ENCODE measurements around the gene MX1. TPM values are rescaled to one million over a fixed set of nuclear protein-coding genes. Genes with fewer than 3 reads are reported as not detected.

The MX1 gene
- polyA plus RNA-seq, 1 donor from 2014 or later: 0.07 TPM

GRCh38 chr21:41499920-41500319, 73.9 kb downstream of the MX1 start:
- Histone ChIP-seq H3F3A (ENCODE audit: insufficient read depth, low read length, poor library complexity, severe bottlenecking) (no peaks in the 10 kb centered on the region), H3K27ac (ENCODE audit: low read length) (no peak overlapping the region), H3K4me3 (ENCODE audit: low read length) (no peak overlapping the region), H4K20me1 (ENCODE audit: insufficient read depth) (no peaks in the 10 kb centered on the region), H2AFZ (ENCODE audit: low read depth, low read length) (no peak overlapping the region), H3K9me3 (ENCODE audit: low read length) (no peaks in the 10 kb centered on the region), H3K9ac (ENCODE audit: low read length) (no peak overlapping the region), H3K36me3 (ENCODE audit: insufficient read depth, low read length) (no peaks in the 10 kb centered on the region), H3K79me2 (replicated peaks; ENCODE audit: insufficient read depth, low read length) (no peaks in the 10 kb centered on the region), H3K4me2 (ENCODE audit: low read length) (no peak overlapping the region), H3K27me3 (ENCODE audit: insufficient read depth, low read depth, low read length) (peaks cover 9% of the 10 kb centered on the region), H3K9me2 (ENCODE audit: insufficient read depth, low read length) (no peaks in the 10 kb centered on the region)
- no peak for TF ChIP-seq POLR2AphosphoS5 (IDR thresholded peaks at IDR 0.05)
- TF ChIP-seq CTCF (IDR thresholded peaks at IDR 0.05; ENCODE audit: poor library complexity, severe bottlenecking): no peak
- TF ChIP-seq EZH2 (IDR thresholded peaks at IDR 0.05; ENCODE audit: borderline replicate concordance, insufficient read depth, low read length, poor library complexity, severe bottlenecking): no peak
- TF ChIP-seq REST (IDR thresholded peaks at IDR 0.05; ENCODE audit: borderline replicate concordance): no peak
- TF ChIP-seq RAD21 (conservative IDR thresholded peaks at IDR 0.05): no peak
- TF ChIP-seq SMC3 (conservative IDR thresholded peaks at IDR 0.05; ENCODE audit: poor library complexity): no peak
- TF ChIP-seq EP300 (conservative IDR thresholded peaks at IDR 0.05; ENCODE audit: poor library complexity, severe bottlenecking): no peak
- no peak for TF ChIP-seq MXI1 (conservative IDR thresholded peaks at IDR 0.05; ENCODE audit: poor library complexity, severe bottlenecking)
- no peak for TF ChIP-seq TAF1 (IDR thresholded peaks at IDR 0.05; ENCODE audit: low read depth)

- Histone ChIP-seq H3F3A (ENCODE audit: insufficient read depth, low read length, poor library complexity, severe bottlenecking) (no peaks in the 10 kb centered on the region), H3K36me3 (ENCODE audit: insufficient read depth, low read length) (no peaks in the 10 kb centered on the region), H3K27ac (ENCODE audit: low read length) (no peak overlapping the region), H3K9me2 (ENCODE audit: insufficient read depth, low read length) (no peaks in the 10 kb centered on the region), H3K79me2 (replicated peaks; ENCODE audit: insufficient read depth, low read length) (no peaks in the 10 kb centered on the region), H2AFZ (ENCODE audit: low read depth, low read length) (no peak overlapping the region), H3K4me2 (ENCODE audit: low read length) (no peak overlapping the region), H4K20me1 (ENCODE audit: insufficient read depth) (no peaks in the 10 kb centered on the region), H3K4me3 (ENCODE audit: low read length) (no peak overlapping the region), H3K9ac (ENCODE audit: low read length) (no peak overlapping the region), H3K9me3 (ENCODE audit: low read length) (no peaks in the 10 kb centered on the region), H3K27me3 (ENCODE audit: insufficient read depth, low read depth, low read length) (peaks cover 13% of the 10 kb centered on the region)
- no peak for TF ChIP-seq RAD21 (conservative IDR thresholded peaks at IDR 0.05)
- no peak for TF ChIP-seq MXI1 (conservative IDR thresholded peaks at IDR 0.05; ENCODE audit: poor library complexity, severe bottlenecking)
- TF ChIP-seq POLR2AphosphoS5 (IDR thresholded peaks at IDR 0.05): no peak
- no peak for TF ChIP-seq EP300 (conservative IDR thresholded peaks at IDR 0.05; ENCODE audit: poor library complexity, severe bottlenecking)
- TF ChIP-seq REST (IDR thresholded peaks at IDR 0.05; ENCODE audit: borderline replicate concordance): no peak
- TF ChIP-seq EZH2 (IDR thresholded peaks at IDR 0.05; ENCODE audit: borderline replicate concordance, insufficient read depth, low read length, poor library complexity, severe bottlenecking): no peak
- TF ChIP-seq TAF1 (IDR thresholded peaks at IDR 0.05; ENCODE audit: low read depth): no peak
- TF ChIP-seq SMC3 (conservative IDR thresholded peaks at IDR 0.05; ENCODE audit: poor library complexity): no peak
These were observed 74.3 kb downstream of the MX1 start for GRCh38 chr21:41500363-41500762.
